22Rv1 (cell line): ENCODE measurements around the gene GABPB1.

Experiments
- H3K27ac ChIP-seq: fragments of 450-650 bp; 2 replicates; pipeline ENCODE4 v1.5.1; 2017
- CTCF ChIP-seq: fragments of 450-650 bp; IDR thresholded peaks from 2 replicates; pipeline ENCODE4 v1.5.1; 2017; ENCODE audit warnings: mild to moderate bottlenecking
- ZFX ChIP-seq: fragments of 450-650 bp; IDR thresholded peaks from 2 replicates; pipeline ENCODE4 v1.6.1; 2017; ENCODE audit warnings: antibody characterized with exemption, borderline replicate concordance

Gene GABPB1

GRCh38 chr15:50298340-50298739 is 56.7 kb downstream of the GABPB1 start:
- TF ChIP-seq ZFX, result no peak
- no peak for TF ChIP-seq CTCF
- H3K27ac ChIP-seq, result no peak overlapping the region

- TF ChIP-seq ZFX (no peak), CTCF (no peak)
- no peak overlapping the region for H3K27ac ChIP-seq
Observed at GRCh38 chr15:50295966-50296365, 59.0 kb downstream of the GABPB1 start.

GRCh38 chr15:50289749-50290148 is 65.2 kb downstream of the GABPB1 start:
- H3K27ac ChIP-seq, result no peak overlapping the region
- TF ChIP-seq ZFX (no peak), CTCF (no peak)

GRCh38 chr15:50287324-50288116 is 67.5 kb downstream of the GABPB1 start:
- no peak for TF ChIP-seq ZFX
- no peak overlapping the region for H3K27ac ChIP-seq

- no peak overlapping the region for H3K27ac ChIP-seq
- TF ChIP-seq ZFX (no peak), CTCF (no peak)
Observed at GRCh38 chr15:50281427-50281826, 73.6 kb downstream of the GABPB1 start.

- TF ChIP-seq ZFX (no peak), CTCF (no peak)
- H3K27ac ChIP-seq, result no peak overlapping the region
Observed at GRCh38 chr15:50280271-50280670, 74.7 kb downstream of the GABPB1 start.

- TF ChIP-seq ZFX (no peak), CTCF (no peak)
- H3K27ac ChIP-seq, result no peak overlapping the region
Observed at GRCh38 chr15:50278496-50278895, 76.5 kb downstream of the GABPB1 start.

- TF ChIP-seq ZFX (no peak), CTCF (no peak)
- no peak overlapping the region for H3K27ac ChIP-seq
Observed at GRCh38 chr15:50277370-50277769, 77.6 kb downstream of the GABPB1 start.
